Activated CD8-positive, alpha-beta memory T cell treated with anti-CD3 and anti-CD28 coated beads, Interleukin-2, amount 10 ng/mL, durations not matched to agents 7 days and 5 days (primary cell): ENCODE measurements around the gene GRIP2. TPM values are rescaled to one million over a fixed set of nuclear protein-coding genes. Genes with fewer than 3 reads are reported as not detected.
"Not testable (repeated sequence)": the region's sequence is repeated elsewhere in the genome, so short reads cannot be mapped to it uniquely, and the experiment has no call there.

Source experiments
- ATAC-seq: fragments of 150-1000 bp; cut with Tn5 transposase; one replicate; pipeline ENCODE4 v1.10.0; 2021; ENCODE audit warnings: moderate library complexity
- CTCF ChIA-PET: fragments of 350-600 bp; sonication (Branson Sonifier 250); formaldehyde crosslinking; loops from one replicate; lab custom pipeline; 2021; ENCODE audit warnings: antibody characterized with exemption; lab: Charles Lee
- DNase-seq: peaks from one replicate; pipeline ENCODE4 v3.0.0-alpha.2; 2020
- H3K27ac Mint-ChIP-seq: one replicate; pipeline ENCODE4 v1.8.0; 2021; ENCODE audit warnings: mild to moderate bottlenecking, mixed read lengths
- H3K27me3 Mint-ChIP-seq: one replicate; pipeline ENCODE4 v1.8.0; 2021; ENCODE audit warnings: mixed read lengths
- H3K36me3 Mint-ChIP-seq: one replicate; pipeline ENCODE4 v1.8.0; 2021; ENCODE audit warnings: mild to moderate bottlenecking, mixed read lengths
- H3K4me1 Mint-ChIP-seq: one replicate; pipeline ENCODE4 v1.8.0; 2021; ENCODE audit warnings: mixed read lengths
- H3K4me3 Mint-ChIP-seq: one replicate; pipeline ENCODE4 v1.8.0; 2021; ENCODE audit warnings: mild to moderate bottlenecking, moderate library complexity, mixed read lengths
- H3K9me3 Mint-ChIP-seq: one replicate; pipeline ENCODE4 v1.8.0; 2022; ENCODE audit warnings: low read depth, mixed read lengths
- total RNA-seq, 2 experiments: library from RNA; stranded (reverse); gene quantifications; one replicate each; pipeline ENCODE4 v1.2.3, GENCODE V29; 2021

Gene GRIP2
- total RNA-seq, 2 experiments from 2014 or later: not detected

- H3K36me3 Mint-ChIP-seq: no peaks in the 10 kb centered on the region
- ATAC-seq: no peak
- no peak for DNase-seq
- CTCF ChIA-PET: no interaction called here
- H3K27me3 Mint-ChIP-seq: peaks cover 2% of the 10 kb centered on the region
- H3K4me3 Mint-ChIP-seq: no peak overlapping the region
- H3K4me1 Mint-ChIP-seq: no peaks in the 10 kb centered on the region
- H3K9me3 Mint-ChIP-seq: no peaks in the 10 kb centered on the region
- H3K27ac Mint-ChIP-seq: no peak overlapping the region
Measured at GRCh38 chr3:14518432-14518802, 21.7 kb downstream of the GRIP2 start.

- H3K27me3 Mint-ChIP-seq: no peaks in the 10 kb centered on the region
- no peaks in the 10 kb centered on the region for H3K36me3 Mint-ChIP-seq
- CTCF ChIA-PET: interaction anchor here (0.8 kb wide), 1 partner anchor 9 kb away, joined by 4 read pairs; no protein-coding TSS in a partner anchor
- DNase-seq (no peak), ATAC-seq (no peak)
- no peaks in the 10 kb centered on the region for H3K4me1 Mint-ChIP-seq
- no peak overlapping the region for H3K27ac Mint-ChIP-seq
- H3K9me3 Mint-ChIP-seq: no peaks in the 10 kb centered on the region
- no peak overlapping the region for H3K4me3 Mint-ChIP-seq
Measured at GRCh38 chr3:14517601-14518431, 22.3 kb downstream of the GRIP2 start.

- CTCF ChIA-PET: interaction anchor here (0.8 kb wide), 1 partner anchor 8 kb away, joined by 4 read pairs; no protein-coding TSS in a partner anchor
- Mint-ChIP-seq H3K4me3 (no peak overlapping the region), H3K4me1 (no peaks in the 10 kb centered on the region), H3K27ac (no peak overlapping the region), H3K36me3 (no peaks in the 10 kb centered on the region), H3K27me3 (no peaks in the 10 kb centered on the region), H3K9me3 (no peaks in the 10 kb centered on the region)
- no peak for DNase-seq
- no peak for ATAC-seq
Measured at GRCh38 chr3:14516738-14517345, 23.3 kb downstream of the GRIP2 start.

GRCh38 chr3:14515526-14515925 is 24.6 kb downstream of the GRIP2 start:
- DNase-seq, H3K27me3 Mint-ChIP-seq, H3K27ac Mint-ChIP-seq, H3K4me1 Mint-ChIP-seq, CTCF ChIA-PET, H3K36me3 Mint-ChIP-seq, ATAC-seq, H3K9me3 Mint-ChIP-seq, H3K4me3 Mint-ChIP-seq: not testable (repeated sequence)

GRCh38 chr3:14514323-14514720 is 25.8 kb downstream of the GRIP2 start:
- peaks cover 2% of the 10 kb centered on the region for H3K27me3 Mint-ChIP-seq
- CTCF ChIA-PET: interaction anchor here (0.7 to 1.1 kb wide), 2 partner anchors 51 to 127 kb away, joined by 3 read pairs; no protein-coding TSS in a partner anchor
- ATAC-seq (no peak), DNase-seq (no peak)
- H3K27ac Mint-ChIP-seq: no peak overlapping the region
- no peaks in the 10 kb centered on the region for H3K9me3 Mint-ChIP-seq
- no peaks in the 10 kb centered on the region for H3K36me3 Mint-ChIP-seq
- no peaks in the 10 kb centered on the region for H3K4me1 Mint-ChIP-seq
- no peak overlapping the region for H3K4me3 Mint-ChIP-seq

GRCh38 chr3:14513566-14514322 is 26.4 kb downstream of the GRIP2 start:
- ATAC-seq: no peak
- CTCF ChIA-PET: interaction anchor here (0.7 to 1.2 kb wide), 3 partner anchors 51 to 249 kb away, joined by 3 read pairs; no protein-coding TSS in a partner anchor

GRCh38 chr3:14512942-14513327 is 27.2 kb downstream of the GRIP2 start:
- H3K4me1 Mint-ChIP-seq: no peaks in the 10 kb centered on the region
- no peaks in the 10 kb centered on the region for H3K9me3 Mint-ChIP-seq
- no peak for ATAC-seq
- no peak for DNase-seq
- H3K36me3 Mint-ChIP-seq: no peaks in the 10 kb centered on the region
- H3K27me3 Mint-ChIP-seq: peaks cover 2% of the 10 kb centered on the region
- no peak overlapping the region for H3K4me3 Mint-ChIP-seq
- CTCF ChIA-PET: interaction anchor here (1.1 to 1.2 kb wide), 3 partner anchors 52 to 408 kb away, joined by 3 to 4 read pairs (median 3); no protein-coding TSS in a partner anchor
- no peak overlapping the region for H3K27ac Mint-ChIP-seq

More at GRCh38 chr3:14513566-14514322, 26.4 kb downstream of the GRIP2 start:
- no peak for DNase-seq
- Mint-ChIP-seq H3K27me3 (peaks cover 2% of the 10 kb centered on the region), H3K27ac (no peak overlapping the region), H3K36me3 (no peaks in the 10 kb centered on the region), H3K4me1 (no peaks in the 10 kb centered on the region), H3K9me3 (no peaks in the 10 kb centered on the region), H3K4me3 (no peak overlapping the region)

GRCh38 chr3:14512281-14512941 is 27.7 kb downstream of the GRIP2 start:
- peaks cover 2% of the 10 kb centered on the region for H3K27me3 Mint-ChIP-seq
- H3K27ac Mint-ChIP-seq: no peak overlapping the region
- H3K9me3 Mint-ChIP-seq: no peaks in the 10 kb centered on the region
- H3K36me3 Mint-ChIP-seq: no peaks in the 10 kb centered on the region
- CTCF ChIA-PET: interaction anchor here (1.0 to 1.2 kb wide), 3 partner anchors 15 to 409 kb away, joined by 3 to 4 read pairs (median 4); no protein-coding TSS in a partner anchor
- DNase-seq (no peak), ATAC-seq (no peak)
- H3K4me1 Mint-ChIP-seq: no peaks in the 10 kb centered on the region
- H3K4me3 Mint-ChIP-seq: no peak overlapping the region

GRCh38 chr3:14511623-14512280 is 28.4 kb downstream of the GRIP2 start:
- Mint-ChIP-seq H3K4me3 (no peak overlapping the region), H3K9me3 (no peaks in the 10 kb centered on the region), H3K27ac (no peak overlapping the region), H3K4me1 (no peaks in the 10 kb centered on the region), H3K27me3 (peaks cover 2% of the 10 kb centered on the region), H3K36me3 (no peaks in the 10 kb centered on the region)
- CTCF ChIA-PET: interaction anchor here (1.0 to 1.1 kb wide), 2 partner anchors 16 to 409 kb away, joined by 4 read pairs; no protein-coding TSS in a partner anchor
- ATAC-seq: no peak
- no peak for DNase-seq

- DNase-seq (no peak), ATAC-seq (no peak)
- no peaks in the 10 kb centered on the region for H3K9me3 Mint-ChIP-seq
- CTCF ChIA-PET: interaction anchor here (1.4 kb wide), 1 partner anchor 410 kb away, joined by 4 read pairs; no protein-coding TSS in a partner anchor
- H3K27me3 Mint-ChIP-seq: peaks cover 2% of the 10 kb centered on the region
- H3K4me3 Mint-ChIP-seq: no peak overlapping the region
- no peaks in the 10 kb centered on the region for H3K36me3 Mint-ChIP-seq
- no peak overlapping the region for H3K27ac Mint-ChIP-seq
- H3K4me1 Mint-ChIP-seq: no peaks in the 10 kb centered on the region
Measured at GRCh38 chr3:14510838-14511622, 29.1 kb downstream of the GRIP2 start.

- no peaks in the 10 kb centered on the region for H3K4me1 Mint-ChIP-seq
- DNase-seq (no peak), ATAC-seq (no peak)
- no peak overlapping the region for H3K4me3 Mint-ChIP-seq
- H3K27ac Mint-ChIP-seq: no peak overlapping the region
- no peaks in the 10 kb centered on the region for H3K36me3 Mint-ChIP-seq
- H3K27me3 Mint-ChIP-seq: peaks cover 2% of the 10 kb centered on the region
- H3K9me3 Mint-ChIP-seq: no peaks in the 10 kb centered on the region
- CTCF ChIA-PET: interaction anchor here (1.0 to 2.1 kb wide), 5 partner anchors 10 to 48 kb away, joined by 3 to 9 read pairs (median 4); no protein-coding TSS in a partner anchor
Measured at GRCh38 chr3:14509796-14510100, 30.4 kb downstream of the GRIP2 start.
